ENCODE data around the gene ANKAR.
A peak's percentile ranks its signal among the peaks of the same experiment; 100 is the strongest.
"Not testable (repeated sequence)": the region's sequence is repeated elsewhere in the genome, so short reads cannot be mapped to it uniquely, and the experiment has no call there.

Gene ANKAR

DNA sequence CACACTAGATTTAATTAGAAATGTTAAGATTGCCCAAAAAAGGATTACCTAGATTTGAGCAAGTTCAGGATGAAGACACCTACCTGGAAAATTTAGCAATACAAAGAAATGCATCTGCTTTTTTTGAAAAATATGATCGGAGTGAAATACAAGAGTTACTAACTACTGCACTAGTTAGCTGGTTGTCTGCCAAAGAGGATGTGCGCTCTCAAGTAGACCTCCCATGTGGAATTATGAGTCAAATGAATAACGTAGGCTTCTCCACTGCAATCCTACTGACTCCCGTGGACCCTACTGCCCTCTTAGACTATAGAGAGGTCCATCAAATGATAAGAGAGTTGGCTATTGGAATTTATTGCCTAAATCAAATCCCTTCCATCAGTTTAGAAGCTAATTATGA, 2.0 kb downstream of the ANKAR start:
- Histone ChIP-seq H3K9ac (ENCODE audit: low read depth in 1 of 2, low read length in 2 of 2) (no peak overlapping the region), H3K4me3 (ENCODE audit: low read length in 2 of 2) (no peak overlapping the region), H3K27me3 (ENCODE audit: control insufficient read depth in 2 of 2, insufficient read depth in 2 of 2, low read length in 2 of 2) (no peaks in the 10 kb centered on the region), H3K27ac (ENCODE audit: low read depth in 2 of 2, low read length in 2 of 2) (no peak overlapping the region), H3K9me3 (ENCODE audit: control insufficient read depth in 2 of 2, low read length in 2 of 2) (no peaks in the 10 kb centered on the region), H3K4me1 (ENCODE audit: control insufficient read depth in 2 of 2, insufficient read depth in 2 of 2, low read length in 2 of 2) (peaks cover 0 to 6% of the 10 kb centered on the region in 2 donors), H3K36me3 (ENCODE audit: control insufficient read depth in 2 of 2, insufficient read depth in 2 of 2, low read length in 2 of 2) (peaks cover 0 to 7% of the 10 kb centered on the region in 2 donors)

DNA sequence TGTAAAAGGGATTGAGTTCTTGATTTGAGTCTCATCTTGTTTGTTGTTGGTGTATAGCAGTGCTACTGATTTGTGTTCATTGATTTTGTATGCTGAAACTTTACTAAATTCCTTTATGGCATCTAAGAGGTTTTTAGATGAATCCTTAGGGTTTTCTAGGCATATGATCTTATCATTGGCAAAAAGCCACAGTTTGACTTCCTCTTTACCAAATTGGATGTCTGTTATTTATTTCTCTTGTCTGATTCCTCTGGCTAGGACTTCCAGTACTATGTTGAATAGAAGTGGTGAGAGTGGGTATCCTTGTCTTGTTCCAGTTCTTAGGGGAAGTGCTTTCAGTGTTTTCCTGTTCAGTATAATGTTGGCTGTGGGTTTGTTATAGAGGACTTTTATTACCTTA, 4.8 kb downstream of the ANKAR start:
- H3K4me3 ChIP-seq (ENCODE audit: low read length in 2 of 2), result no peak overlapping the region
- H3K36me3 ChIP-seq (ENCODE audit: control insufficient read depth in 2 of 2, insufficient read depth in 2 of 2, low read length in 2 of 2), result no peaks in the 10 kb centered on the region
- H3K27ac ChIP-seq (ENCODE audit: low read depth in 2 of 2, low read length in 2 of 2), result no peak overlapping the region
- H3K27me3 ChIP-seq (ENCODE audit: control insufficient read depth in 2 of 2, insufficient read depth in 2 of 2, low read length in 2 of 2), result no peaks in the 10 kb centered on the region
- H3K4me1 ChIP-seq (ENCODE audit: control insufficient read depth in 2 of 2, insufficient read depth in 2 of 2, low read length in 2 of 2), result no peaks in the 10 kb centered on the region
- H3K9ac ChIP-seq (ENCODE audit: low read depth in 1 of 2, low read length in 2 of 2), result no peak overlapping the region
- H3K9me3 ChIP-seq (ENCODE audit: control insufficient read depth in 2 of 2, low read length in 2 of 2), result no peaks in the 10 kb centered on the region

DNA sequence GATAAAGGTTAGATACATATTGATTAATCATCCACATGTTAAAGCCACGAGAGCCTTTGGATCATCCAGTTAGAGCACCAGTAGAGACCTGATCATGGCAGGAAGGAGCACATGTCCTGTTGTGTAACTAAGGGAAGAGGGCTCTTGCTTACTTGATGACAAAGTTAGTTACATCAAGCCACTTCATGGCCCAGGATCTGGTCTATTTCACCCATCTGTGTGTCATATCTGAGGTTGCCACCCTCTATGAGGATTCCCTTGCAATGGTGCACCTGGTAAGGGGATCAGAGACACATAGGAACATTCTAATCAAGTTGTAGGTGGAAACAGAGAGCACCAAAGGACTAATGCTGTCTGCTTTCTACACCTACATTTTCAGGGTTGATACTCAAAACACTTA, 6.7 kb downstream of the ANKAR start:
- no peaks in the 10 kb centered on the region for H3K36me3 ChIP-seq (ENCODE audit: control insufficient read depth in 2 of 2, insufficient read depth in 2 of 2, low read length in 2 of 2)
- H3K4me3 ChIP-seq (ENCODE audit: low read length in 2 of 2), result no peak overlapping the region
- no peaks in the 10 kb centered on the region for H3K9me3 ChIP-seq (ENCODE audit: control insufficient read depth in 2 of 2, low read length in 2 of 2)
- no peaks in the 10 kb centered on the region for H3K27me3 ChIP-seq (ENCODE audit: control insufficient read depth in 2 of 2, insufficient read depth in 2 of 2, low read length in 2 of 2)
- H3K27ac ChIP-seq (ENCODE audit: low read depth in 2 of 2, low read length in 2 of 2), result no peak overlapping the region
- H3K9ac ChIP-seq (ENCODE audit: low read depth in 1 of 2, low read length in 2 of 2), result no peak overlapping the region
- peaks cover 0 to 4% of the 10 kb centered on the region in 2 donors for H3K4me1 ChIP-seq (ENCODE audit: control insufficient read depth in 2 of 2, insufficient read depth in 2 of 2, low read length in 2 of 2)

DNA sequence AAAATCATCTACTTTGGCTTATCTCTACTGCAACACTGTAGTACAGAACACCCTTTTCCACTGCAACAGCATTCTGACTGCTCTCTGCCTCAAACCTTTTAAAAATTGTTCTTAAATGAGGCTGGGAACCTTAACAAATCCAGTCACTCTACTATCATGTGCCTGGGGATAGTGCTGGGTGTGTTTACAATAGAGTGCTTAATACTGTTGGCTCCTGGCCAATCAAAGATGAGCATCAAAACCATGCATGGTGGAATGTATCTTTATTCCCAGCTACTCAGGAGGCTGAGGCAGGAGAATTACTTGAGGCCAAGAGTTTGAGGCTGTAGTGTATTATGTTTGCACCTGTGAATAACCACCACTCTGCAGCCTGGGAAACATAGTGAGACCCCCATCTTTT, 7.4 kb downstream of the ANKAR start:
- H3K36me3 ChIP-seq (ENCODE audit: control insufficient read depth in 2 of 2, insufficient read depth in 2 of 2, low read length in 2 of 2), result no peaks in the 10 kb centered on the region

DNA sequence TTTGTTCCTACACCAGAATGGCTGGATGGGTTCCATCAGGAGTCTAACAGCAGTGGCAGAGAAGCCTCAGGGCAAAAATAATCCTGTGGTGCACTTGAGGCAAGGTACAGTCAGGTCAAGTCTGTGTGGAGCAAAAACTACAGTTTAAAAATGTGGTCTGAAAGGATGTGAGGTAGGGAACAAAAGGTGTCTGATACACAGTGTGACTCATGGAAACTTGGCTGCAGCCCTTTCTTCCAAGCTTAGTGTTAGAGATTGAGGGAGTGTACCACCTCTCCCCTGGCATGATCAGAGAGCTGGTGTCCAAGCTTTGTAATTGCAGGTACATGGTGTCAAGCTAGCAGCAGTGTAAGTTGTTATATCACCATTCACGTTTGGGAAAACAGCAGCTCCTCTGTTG, 8.9 kb downstream of the ANKAR start:
- Histone ChIP-seq H3K9me3 (ENCODE audit: control insufficient read depth in 2 of 2, low read length in 2 of 2) (no peaks in the 10 kb centered on the region), H3K9ac (ENCODE audit: low read depth in 1 of 2, low read length in 2 of 2) (no peak overlapping the region), H3K4me1 (ENCODE audit: control insufficient read depth in 2 of 2, insufficient read depth in 2 of 2, low read length in 2 of 2) (peaks cover 0 to 4% of the 10 kb centered on the region in 2 donors)

More for the DNA sequence above, 7.4 kb downstream of the ANKAR start:
- H3K4me1 ChIP-seq (ENCODE audit: control insufficient read depth in 2 of 2, insufficient read depth in 2 of 2, low read length in 2 of 2), result peaks cover 0 to 4% of the 10 kb centered on the region in 2 donors
- H3K9ac ChIP-seq (ENCODE audit: low read depth in 1 of 2, low read length in 2 of 2), result no peak overlapping the region
- H3K4me3 ChIP-seq (ENCODE audit: low read length in 2 of 2), result no peak overlapping the region
- H3K27ac ChIP-seq (ENCODE audit: low read depth in 2 of 2, low read length in 2 of 2), result no peak overlapping the region
- H3K27me3 ChIP-seq (ENCODE audit: control insufficient read depth in 2 of 2, insufficient read depth in 2 of 2, low read length in 2 of 2), result no peaks in the 10 kb centered on the region
- no peaks in the 10 kb centered on the region for H3K9me3 ChIP-seq (ENCODE audit: control insufficient read depth in 2 of 2, low read length in 2 of 2)

DNA sequence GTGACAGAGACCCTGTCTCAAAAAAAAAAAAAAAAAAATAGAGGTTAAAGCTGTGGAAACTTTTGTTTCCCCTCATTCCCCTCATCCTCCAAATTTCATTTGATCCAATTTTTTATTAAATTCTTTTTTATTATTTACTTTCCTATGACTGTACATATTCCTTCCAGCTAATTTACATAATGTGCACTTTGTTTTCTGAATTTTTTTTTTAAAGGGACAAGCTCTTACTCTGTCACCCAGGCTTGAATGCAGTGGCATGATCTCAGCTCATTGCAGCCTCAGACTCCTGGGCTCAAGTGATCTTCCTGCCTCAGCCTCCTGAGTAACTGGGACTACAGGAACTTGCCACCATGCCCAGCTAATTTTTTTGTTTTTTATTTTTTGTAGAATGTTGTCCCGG, 10.3 kb downstream of the ANKAR start:
- Histone ChIP-seq H3K36me3 (ENCODE audit: control insufficient read depth in 2 of 2, insufficient read depth in 2 of 2, low read length in 2 of 2) (no peaks in the 10 kb centered on the region), H3K27me3 (ENCODE audit: control insufficient read depth in 2 of 2, insufficient read depth in 2 of 2, low read length in 2 of 2) (no peaks in the 10 kb centered on the region), H3K9me3 (ENCODE audit: control insufficient read depth in 2 of 2, low read length in 2 of 2) (no peaks in the 10 kb centered on the region), H3K9ac (ENCODE audit: low read depth in 1 of 2, low read length in 2 of 2) (no peak overlapping the region), H3K4me3 (ENCODE audit: low read length in 2 of 2) (no peak overlapping the region), H3K27ac (ENCODE audit: low read depth in 2 of 2, low read length in 2 of 2) (no peak overlapping the region), H3K4me1 (ENCODE audit: control insufficient read depth in 2 of 2, insufficient read depth in 2 of 2, low read length in 2 of 2) (peaks cover 0 to 4% of the 10 kb centered on the region in 2 donors)

More for the DNA sequence above, 8.9 kb downstream of the ANKAR start:
- Histone ChIP-seq H3K4me3 (ENCODE audit: low read length in 2 of 2) (no peak overlapping the region), H3K36me3 (ENCODE audit: control insufficient read depth in 2 of 2, insufficient read depth in 2 of 2, low read length in 2 of 2) (no peaks in the 10 kb centered on the region), H3K27ac (ENCODE audit: low read depth in 2 of 2, low read length in 2 of 2) (no peak overlapping the region), H3K27me3 (ENCODE audit: control insufficient read depth in 2 of 2, insufficient read depth in 2 of 2, low read length in 2 of 2) (no peaks in the 10 kb centered on the region)

DNA sequence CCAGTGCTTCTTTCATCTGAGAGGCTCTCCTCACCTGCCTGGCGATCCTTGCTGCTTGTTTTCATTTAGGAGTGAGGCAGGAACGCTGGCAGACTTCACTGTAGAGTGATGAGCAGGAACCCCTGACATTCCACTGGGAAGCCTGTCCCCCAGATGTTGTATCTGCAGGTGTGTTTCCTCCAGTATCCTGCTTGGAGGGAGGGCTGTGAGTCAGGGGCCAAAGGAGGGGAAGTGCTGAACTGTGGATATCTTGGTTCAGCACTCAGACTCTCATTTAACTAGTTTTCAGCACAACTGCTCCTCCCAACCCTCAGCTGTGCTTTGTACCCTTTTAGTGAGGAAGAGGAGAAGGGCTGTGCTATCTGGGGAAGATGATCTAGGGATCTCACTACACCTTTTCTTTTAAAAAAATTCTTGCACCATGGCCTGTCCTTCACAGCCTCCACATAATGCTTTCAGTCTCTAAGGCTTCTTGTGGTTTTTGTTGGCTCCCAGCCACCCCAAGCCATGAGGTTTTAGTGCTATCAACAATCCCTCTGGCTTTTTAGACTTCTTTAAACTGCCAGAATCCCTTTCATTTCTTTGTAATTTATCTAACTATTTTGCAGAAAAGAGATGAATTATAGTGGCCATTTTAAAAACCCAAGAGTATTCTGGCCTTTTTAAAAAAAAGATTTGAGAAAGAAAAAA, 11.2 kb downstream of the ANKAR start:
- Histone ChIP-seq H3K27me3 (ENCODE audit: control insufficient read depth in 2 of 2, insufficient read depth in 2 of 2, low read length in 2 of 2) (no peaks in the 10 kb centered on the region), H3K27ac (ENCODE audit: low read depth in 2 of 2, low read length in 2 of 2) (no peak overlapping the region), H3K9ac (ENCODE audit: low read depth in 1 of 2, low read length in 2 of 2) (no peak overlapping the region), H3K9me3 (ENCODE audit: control insufficient read depth in 2 of 2, low read length in 2 of 2) (no peaks in the 10 kb centered on the region), H3K36me3 (ENCODE audit: control insufficient read depth in 2 of 2, insufficient read depth in 2 of 2, low read length in 2 of 2) (no peaks in the 10 kb centered on the region), H3K4me1 (ENCODE audit: control insufficient read depth in 2 of 2, insufficient read depth in 2 of 2, low read length in 2 of 2) (peaks cover 0 to 4% of the 10 kb centered on the region in 2 donors), H3K4me3 (ENCODE audit: low read length in 2 of 2) (no peak overlapping the region)

DNA sequence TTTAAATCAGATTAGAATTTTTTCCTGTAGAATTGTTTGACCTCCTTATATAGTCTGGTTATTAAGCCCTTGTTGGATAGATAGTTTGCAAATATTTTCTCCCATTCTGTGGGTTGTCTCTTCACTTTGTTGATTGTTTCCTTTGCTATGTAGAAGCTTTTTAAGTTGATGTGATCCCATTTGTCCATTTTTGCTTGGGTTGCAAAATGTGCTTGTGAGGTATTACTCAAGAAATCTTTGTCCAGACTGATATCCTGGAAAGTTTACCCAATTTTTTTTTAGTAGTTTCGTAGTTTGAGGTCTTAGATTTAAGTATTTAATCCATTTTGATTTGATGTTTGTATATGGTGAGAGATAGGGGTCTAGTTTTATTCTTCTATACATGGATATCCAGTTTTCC, 13.3 kb downstream of the ANKAR start:
- H3K36me3 ChIP-seq (ENCODE audit: control insufficient read depth in 2 of 2, insufficient read depth in 2 of 2, low read length in 2 of 2); H3K4me1 ChIP-seq (ENCODE audit: control insufficient read depth in 2 of 2, insufficient read depth in 2 of 2, low read length in 2 of 2); H3K4me3 ChIP-seq (ENCODE audit: low read length in 2 of 2); H3K9me3 ChIP-seq (ENCODE audit: control insufficient read depth in 2 of 2, low read length in 2 of 2); H3K27ac ChIP-seq (ENCODE audit: low read depth in 2 of 2, low read length in 2 of 2); H3K27me3 ChIP-seq (ENCODE audit: control insufficient read depth in 2 of 2, insufficient read depth in 2 of 2, low read length in 2 of 2); H3K9ac ChIP-seq (ENCODE audit: low read depth in 1 of 2, low read length in 2 of 2): not testable (repeated sequence)

DNA sequence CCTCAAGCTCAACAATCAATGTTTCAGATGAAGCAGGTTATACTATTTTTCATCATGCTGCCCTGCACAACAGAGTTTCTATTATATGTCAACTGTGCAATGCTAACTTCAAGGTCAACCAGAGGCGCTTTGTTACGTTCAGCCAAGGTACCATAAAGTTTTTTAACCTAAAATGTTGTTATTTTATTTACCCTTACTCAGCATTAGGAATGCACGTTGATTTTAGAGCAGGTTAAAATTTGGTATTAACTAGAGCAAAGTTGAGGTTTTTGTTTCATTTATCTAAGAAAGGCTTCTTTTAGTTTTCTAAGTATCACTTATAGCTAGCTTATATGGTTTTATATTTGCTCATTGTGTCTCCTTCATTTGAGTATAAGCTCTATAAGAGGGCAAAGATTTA, 21.8 kb downstream of the ANKAR start:
- H3K4me3 ChIP-seq (ENCODE audit: low read length in 2 of 2), result no peak overlapping the region
- H3K4me1 ChIP-seq (ENCODE audit: control insufficient read depth in 2 of 2, insufficient read depth in 2 of 2, low read length in 2 of 2), result no peaks in the 10 kb centered on the region
- H3K9me3 ChIP-seq (ENCODE audit: control insufficient read depth in 2 of 2, low read length in 2 of 2), result no peaks in the 10 kb centered on the region
- no peaks in the 10 kb centered on the region for H3K36me3 ChIP-seq (ENCODE audit: control insufficient read depth in 2 of 2, insufficient read depth in 2 of 2, low read length in 2 of 2)
- H3K9ac ChIP-seq (ENCODE audit: low read depth in 1 of 2, low read length in 2 of 2), result no peak overlapping the region
- no peak overlapping the region for H3K27ac ChIP-seq (ENCODE audit: low read depth in 2 of 2, low read length in 2 of 2)
- no peaks in the 10 kb centered on the region for H3K27me3 ChIP-seq (ENCODE audit: control insufficient read depth in 2 of 2, insufficient read depth in 2 of 2, low read length in 2 of 2)

DNA sequence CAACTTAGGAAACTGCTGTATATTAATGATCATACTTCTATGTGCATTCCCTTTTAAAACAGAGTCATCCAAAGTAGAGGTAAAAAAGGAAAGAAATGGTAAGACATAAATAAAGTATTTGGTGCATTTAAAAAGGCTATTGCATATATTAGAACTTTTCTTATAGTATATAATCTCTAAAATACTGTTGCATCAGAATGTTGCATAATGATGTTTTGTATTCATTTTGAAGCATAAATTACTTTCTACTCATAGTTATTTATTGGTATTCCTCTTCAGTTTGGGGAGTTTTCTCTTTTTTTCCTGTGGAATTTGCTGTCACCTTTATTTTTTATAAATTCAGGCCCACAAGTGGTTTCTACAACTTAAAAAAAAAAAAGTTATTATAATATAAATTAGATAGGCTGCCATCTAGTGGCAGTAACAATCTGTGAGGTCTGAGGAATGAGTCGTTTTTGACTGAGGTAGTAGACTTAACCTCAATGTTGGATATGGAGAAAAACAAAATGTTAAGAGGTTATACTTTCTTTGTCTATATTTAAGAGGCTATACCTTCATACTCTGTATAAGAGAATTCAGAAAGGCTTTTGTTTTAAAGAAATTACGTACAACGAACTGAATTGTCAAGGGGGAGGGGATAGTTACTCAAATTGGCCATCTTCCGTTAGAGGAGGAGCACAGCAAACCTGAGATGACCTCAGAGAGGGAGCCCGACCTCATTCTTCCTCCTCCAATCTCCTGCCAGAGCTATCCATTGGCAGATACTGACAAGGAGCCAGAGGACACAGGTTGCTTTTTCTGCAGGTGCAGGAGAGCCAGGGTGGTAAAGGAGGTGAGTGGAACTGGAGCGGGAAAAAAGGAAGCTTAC, 23.8 kb downstream of the ANKAR start:
- H3K36me3 ChIP-seq (ENCODE audit: control insufficient read depth in 2 of 2, insufficient read depth in 2 of 2, low read length in 2 of 2), result no peaks in the 10 kb centered on the region
- H3K4me1 ChIP-seq (ENCODE audit: control insufficient read depth in 2 of 2, insufficient read depth in 2 of 2, low read length in 2 of 2), result no peaks in the 10 kb centered on the region
- no peaks in the 10 kb centered on the region for H3K27me3 ChIP-seq (ENCODE audit: control insufficient read depth in 2 of 2, insufficient read depth in 2 of 2, low read length in 2 of 2)
- H3K4me3 ChIP-seq (ENCODE audit: low read length in 2 of 2), result peak overlapping the region in 1 of 2 donors; percentile 1
- no peak overlapping the region for H3K9ac ChIP-seq (ENCODE audit: low read depth in 1 of 2, low read length in 2 of 2)
- H3K27ac ChIP-seq (ENCODE audit: low read depth in 2 of 2, low read length in 2 of 2), result no peak overlapping the region
- no peaks in the 10 kb centered on the region for H3K9me3 ChIP-seq (ENCODE audit: control insufficient read depth in 2 of 2, low read length in 2 of 2)

All from mucosa of rectum (tissue), 2 donors.